ENCODE results near the gene SSR3.

Gene SSR3

DNA sequence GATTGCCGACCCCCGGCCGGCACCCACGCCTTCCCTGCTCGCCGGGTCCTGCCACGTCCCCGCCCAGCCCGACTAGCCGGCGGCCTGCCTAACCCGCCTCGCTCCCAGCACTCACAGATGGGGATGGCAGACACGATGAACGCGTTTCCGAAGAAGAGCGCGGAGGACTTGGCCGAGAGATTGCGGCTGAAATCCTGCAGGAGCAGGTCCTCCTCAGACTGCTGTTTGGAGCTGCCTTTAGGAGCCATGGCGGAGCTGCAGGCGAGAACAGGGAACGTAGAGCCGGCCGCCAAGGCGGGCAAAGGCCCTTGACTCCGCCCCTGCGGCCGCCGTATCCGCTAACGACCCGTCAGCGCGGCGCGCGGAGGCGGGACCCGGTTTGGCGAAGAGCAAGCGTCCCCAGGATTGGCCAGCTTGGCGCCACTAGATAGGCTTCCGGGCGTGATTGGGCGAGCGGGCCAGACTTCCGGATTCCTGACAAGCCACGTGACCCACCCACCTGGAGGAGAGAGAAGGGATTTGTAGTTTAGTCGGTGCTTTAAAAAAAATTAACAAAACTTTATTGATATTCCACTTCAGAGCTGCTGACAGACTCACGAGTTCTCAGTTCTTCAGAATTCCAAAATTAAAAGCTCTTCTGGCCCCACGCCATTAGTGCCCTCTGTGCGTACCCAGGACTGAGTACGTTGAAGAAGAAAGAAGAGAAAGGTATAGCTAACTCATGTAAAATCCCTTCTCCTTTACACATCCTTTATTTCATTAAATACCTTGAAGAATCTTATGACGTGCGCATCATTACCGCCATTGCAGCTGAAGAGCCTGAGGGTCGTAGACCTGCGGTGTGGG lies at the start of gene SSR3:
SSR3 (minus strand) TSS at position 276 of the 846 bp plus-strand sequence; CDS start at position 248, 28 bp downstream.
- Histone ChIP-seq H3K9me3 (ENCODE audit: control insufficient read depth, insufficient read depth, low read length) (no peaks in the 10 kb centered on the region), H3K27ac (ENCODE audit: low read length) (no peak within 1 kb of the TSS), H3K4me3 (ENCODE audit: low read length) (peak within 1 kb of the TSS; percentile 85), H3K4me1 (ENCODE audit: control insufficient read depth, insufficient read depth, low read length) (no peaks in the 10 kb centered on the region; the same call in 1 of the 2 replicates), H3K27me3 (ENCODE audit: control insufficient read depth, insufficient read depth, low read length) (no peaks in the 10 kb centered on the region), H3K36me3 (ENCODE audit: control insufficient read depth, insufficient read depth, low read length) (peaks cover 3% of the 10 kb centered on the region; the same call in 1 of the 2 replicates)
- no CpG with 5 or more reads among the region's 60 CpGs for WGBS (ENCODE audit: insufficient coverage, insufficient read length)
- peak; percentile 95 for DNase-seq (ENCODE audit: low read depth, low spot score)

DNA sequence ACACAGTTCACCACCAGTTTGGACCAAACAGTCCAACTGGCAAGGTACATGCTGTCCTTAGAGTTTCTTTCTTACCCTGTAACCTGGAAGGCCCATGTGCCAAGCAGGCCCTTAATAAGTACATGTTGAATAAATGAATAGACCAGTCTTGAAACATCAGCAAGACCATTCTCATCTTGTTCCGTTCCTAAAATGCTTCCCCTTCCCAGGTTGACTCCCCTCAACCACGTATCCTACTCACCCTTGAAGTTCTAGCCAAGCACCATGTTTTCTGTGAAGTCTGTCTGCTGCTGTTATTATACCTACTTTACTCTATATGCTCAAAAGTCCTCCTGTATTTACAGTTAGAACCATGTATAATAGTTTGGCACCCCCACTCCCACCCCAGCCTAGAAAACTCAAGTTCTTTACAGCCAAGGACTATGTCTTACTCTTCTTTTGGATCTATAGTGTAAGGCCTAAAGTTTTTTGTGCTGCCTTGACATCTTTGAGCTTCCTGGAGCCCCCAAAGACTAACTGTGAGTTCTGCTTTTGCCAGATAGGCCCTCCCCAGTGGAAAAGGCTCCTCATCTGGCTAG lies 49.2 kb upstream of the SSR3 start:
- H3K4me3 ChIP-seq (ENCODE audit: low read length) = no peak overlapping the region
- WGBS (ENCODE audit: insufficient coverage, insufficient read length) = no CpG with 5 or more reads among the region's 2 CpGs
- no peaks in the 10 kb centered on the region for H3K36me3 ChIP-seq (ENCODE audit: control insufficient read depth, insufficient read depth, low read length)
- no peaks in the 10 kb centered on the region for H3K27me3 ChIP-seq (ENCODE audit: control insufficient read depth, insufficient read depth, low read length)
- no peaks in the 10 kb centered on the region for H3K4me1 ChIP-seq (ENCODE audit: control insufficient read depth, insufficient read depth, low read length)
- H3K9me3 ChIP-seq (ENCODE audit: control insufficient read depth, insufficient read depth, low read length) = no peaks in the 10 kb centered on the region
- no peak overlapping the region for H3K27ac ChIP-seq (ENCODE audit: low read length)
- DNase-seq (ENCODE audit: low read depth, low spot score) = no peak

DNA sequence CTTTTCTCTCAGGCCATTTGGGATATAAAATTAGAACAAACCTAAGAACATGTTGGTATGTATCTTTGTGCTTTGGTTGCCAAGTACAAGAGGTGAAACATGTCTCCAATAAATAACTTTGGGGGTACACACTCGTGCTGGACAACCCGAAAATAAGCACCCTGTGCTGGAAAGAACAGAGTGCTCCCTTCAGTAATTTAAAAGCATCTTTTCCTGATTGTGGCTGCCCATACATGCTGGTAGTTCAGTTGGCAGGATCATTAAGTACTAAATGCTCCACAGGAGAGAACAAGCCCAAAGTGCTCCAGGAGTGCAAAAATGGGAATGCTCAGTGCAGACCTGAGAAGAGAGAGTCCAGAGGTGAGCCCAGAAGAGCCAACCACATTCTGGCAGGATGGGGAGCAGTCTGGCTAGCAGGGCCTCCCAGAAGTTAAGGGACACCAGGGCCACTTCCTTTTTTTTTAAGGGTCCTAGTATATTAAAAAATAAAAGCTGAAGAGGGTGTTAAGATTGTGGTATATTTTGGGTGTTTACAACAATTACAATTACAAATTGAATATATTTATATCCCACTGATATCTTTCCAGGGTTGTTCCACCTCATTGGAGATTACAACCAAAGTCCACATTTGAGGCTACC lies 48.6 kb upstream of the SSR3 start:
- no CpG with 5 or more reads among the region's 2 CpGs for WGBS (ENCODE audit: insufficient coverage, insufficient read length)
- Histone ChIP-seq H3K36me3 (ENCODE audit: control insufficient read depth, insufficient read depth, low read length) (no peaks in the 10 kb centered on the region), H3K9me3 (ENCODE audit: control insufficient read depth, insufficient read depth, low read length) (no peaks in the 10 kb centered on the region), H3K4me1 (ENCODE audit: control insufficient read depth, insufficient read depth, low read length) (no peaks in the 10 kb centered on the region), H3K27ac (ENCODE audit: low read length) (no peak overlapping the region), H3K4me3 (ENCODE audit: low read length) (no peak overlapping the region), H3K27me3 (ENCODE audit: control insufficient read depth, insufficient read depth, low read length) (no peaks in the 10 kb centered on the region)
- no peak for DNase-seq (ENCODE audit: low read depth, low spot score)

DNA sequence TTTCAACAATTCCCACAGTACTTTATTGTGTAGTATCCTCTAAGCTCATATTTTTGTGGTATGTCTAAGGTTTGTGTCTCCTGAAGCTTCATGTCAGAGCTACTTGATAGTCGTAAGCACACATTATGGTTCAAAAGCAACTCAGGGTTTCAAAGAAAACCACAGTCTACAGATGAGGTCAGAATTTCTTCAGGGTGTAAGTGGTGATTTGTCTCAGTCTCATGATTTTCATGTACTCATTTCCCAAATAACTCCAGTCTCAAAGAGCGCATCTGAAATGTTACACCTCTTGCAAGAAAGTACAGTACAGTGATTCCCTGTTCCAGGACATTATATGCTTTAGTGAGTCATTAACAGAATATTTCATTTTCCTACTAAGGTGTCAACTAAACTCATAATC lies 47.5 kb upstream of the SSR3 start:
- H3K4me1 ChIP-seq (ENCODE audit: control insufficient read depth, insufficient read depth, low read length) = 0 out of 2 replicates have a peak, but pooled peaks cover 1% of the 10 kb centered on the region
- H3K27ac ChIP-seq (ENCODE audit: low read length) = no peak overlapping the region
- H3K4me3 ChIP-seq (ENCODE audit: low read length) = no peak overlapping the region
- no peak for DNase-seq (ENCODE audit: low read depth, low spot score)
- H3K9me3 ChIP-seq (ENCODE audit: control insufficient read depth, insufficient read depth, low read length) = no peaks in the 10 kb centered on the region
- no CpG with 5 or more reads among the region's 2 CpGs for WGBS (ENCODE audit: insufficient coverage, insufficient read length)
- no peaks in the 10 kb centered on the region for H3K27me3 ChIP-seq (ENCODE audit: control insufficient read depth, insufficient read depth, low read length)
- no peaks in the 10 kb centered on the region for H3K36me3 ChIP-seq (ENCODE audit: control insufficient read depth, insufficient read depth, low read length)

DNA sequence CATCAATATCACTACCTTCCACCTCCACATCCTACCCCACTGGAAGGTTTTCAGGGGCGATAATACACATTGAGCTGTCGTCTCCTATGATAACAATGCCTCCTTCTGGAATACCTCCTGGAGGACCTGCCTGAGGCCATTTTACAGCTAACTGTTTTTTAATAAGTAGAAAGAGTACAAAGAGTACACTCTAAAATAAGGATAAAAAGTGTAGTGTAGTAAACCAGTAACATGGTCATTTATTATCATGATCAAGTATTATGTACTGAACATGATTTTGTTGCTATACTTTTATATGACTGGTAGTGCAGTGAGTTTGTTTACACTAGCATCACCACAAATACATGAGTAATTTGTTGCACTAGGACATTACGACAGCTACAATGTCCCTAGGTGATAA lies 46.6 kb upstream of the SSR3 start:
- H3K9me3 ChIP-seq (ENCODE audit: control insufficient read depth, insufficient read depth, low read length) = no peaks in the 10 kb centered on the region
- no peak overlapping the region for H3K4me3 ChIP-seq (ENCODE audit: low read length)
- no peak for DNase-seq (ENCODE audit: low read depth, low spot score)
- no peak overlapping the region for H3K27ac ChIP-seq (ENCODE audit: low read length)
- 0 out of 2 replicates have a peak, but pooled peaks cover 1% of the 10 kb centered on the region for H3K4me1 ChIP-seq (ENCODE audit: control insufficient read depth, insufficient read depth, low read length)
- H3K27me3 ChIP-seq (ENCODE audit: control insufficient read depth, insufficient read depth, low read length) = no peaks in the 10 kb centered on the region
- WGBS (ENCODE audit: insufficient coverage, insufficient read length) = no CpG with 5 or more reads among the region's 3 CpGs
- H3K36me3 ChIP-seq (ENCODE audit: control insufficient read depth, insufficient read depth, low read length) = no peaks in the 10 kb centered on the region

DNA sequence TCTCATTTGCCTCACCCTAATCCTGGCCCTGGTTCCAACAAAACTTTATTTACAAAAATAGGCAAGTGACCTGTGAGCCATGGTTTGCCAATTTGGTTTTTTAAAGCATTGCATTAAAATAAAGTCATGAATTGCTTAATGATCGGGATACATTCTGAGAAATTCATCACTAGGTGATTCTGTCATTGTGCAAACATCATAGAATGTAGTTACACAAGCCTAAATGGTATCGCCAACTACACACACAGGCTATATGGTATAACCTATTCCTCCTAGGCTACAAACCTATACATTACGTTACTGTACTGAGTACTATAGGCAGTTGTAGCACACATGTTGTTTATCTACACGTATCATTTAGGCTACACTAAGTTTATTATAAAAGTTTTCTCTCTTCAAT lies 45.9 kb upstream of the SSR3 start:
- no peak overlapping the region for H3K27ac ChIP-seq (ENCODE audit: low read length)
- H3K4me3 ChIP-seq (ENCODE audit: low read length) = no peak overlapping the region
- H3K36me3 ChIP-seq (ENCODE audit: control insufficient read depth, insufficient read depth, low read length) = no peaks in the 10 kb centered on the region
- no peak for DNase-seq (ENCODE audit: low read depth, low spot score)
- H3K27me3 ChIP-seq (ENCODE audit: control insufficient read depth, insufficient read depth, low read length) = no peaks in the 10 kb centered on the region
- H3K4me1 ChIP-seq (ENCODE audit: control insufficient read depth, insufficient read depth, low read length) = 0 out of 2 replicates have a peak, but pooled peaks cover 1% of the 10 kb centered on the region
- no peaks in the 10 kb centered on the region for H3K9me3 ChIP-seq (ENCODE audit: control insufficient read depth, insufficient read depth, low read length)
- no CpG with 5 or more reads among the region's 4 CpGs for WGBS (ENCODE audit: insufficient coverage, insufficient read length)

DNA sequence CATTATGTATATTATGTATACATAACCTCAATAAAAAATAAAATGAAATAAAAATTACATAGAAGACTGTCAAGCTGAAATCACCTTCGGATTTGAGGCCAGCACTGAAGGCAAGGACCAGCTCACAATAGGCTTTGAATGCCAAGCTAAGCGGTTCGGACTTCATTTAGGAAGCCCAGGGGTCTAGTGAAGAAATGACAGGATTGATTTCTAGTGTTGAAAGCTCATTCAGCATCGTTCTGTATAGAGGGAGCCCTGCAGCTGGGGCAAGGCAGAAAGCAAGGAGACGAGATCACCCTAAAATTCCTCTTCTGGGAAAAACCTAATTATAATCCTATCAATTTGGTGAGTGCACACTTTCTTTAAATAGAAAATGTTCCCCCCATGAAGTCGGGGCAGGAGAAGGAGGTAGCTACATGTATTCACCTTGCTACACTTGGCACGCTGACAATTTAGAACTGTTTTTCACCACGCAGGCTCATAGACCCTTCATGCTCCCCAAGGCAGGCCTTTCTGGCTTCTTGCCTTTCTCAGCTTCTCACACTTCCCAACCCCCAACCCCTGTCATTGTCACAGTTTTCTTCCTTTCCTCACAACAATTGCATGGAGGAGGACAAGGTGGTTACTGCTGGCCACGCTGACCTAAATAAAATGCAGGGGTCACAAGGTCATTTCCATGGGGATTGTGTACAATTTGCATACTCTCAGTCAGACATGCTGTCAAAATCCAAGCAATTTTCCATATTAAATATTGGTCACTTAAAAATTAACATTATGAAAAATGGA lies 44.4 kb upstream of the SSR3 start:
- no CpG with 5 or more reads among the region's 9 CpGs for WGBS (ENCODE audit: insufficient coverage, insufficient read length)
- no peaks in the 10 kb centered on the region for H3K9me3 ChIP-seq (ENCODE audit: control insufficient read depth, insufficient read depth, low read length)
- no peaks in the 10 kb centered on the region for H3K27me3 ChIP-seq (ENCODE audit: control insufficient read depth, insufficient read depth, low read length)
- 0 out of 2 replicates have a peak, but pooled peaks cover 1% of the 10 kb centered on the region for H3K4me1 ChIP-seq (ENCODE audit: control insufficient read depth, insufficient read depth, low read length)
- no peak overlapping the region for H3K4me3 ChIP-seq (ENCODE audit: low read length)
- no peak overlapping the region for H3K27ac ChIP-seq (ENCODE audit: low read length)
- H3K36me3 ChIP-seq (ENCODE audit: control insufficient read depth, insufficient read depth, low read length) = no peaks in the 10 kb centered on the region
- DNase-seq (ENCODE audit: low read depth, low spot score) = no peak

DNA sequence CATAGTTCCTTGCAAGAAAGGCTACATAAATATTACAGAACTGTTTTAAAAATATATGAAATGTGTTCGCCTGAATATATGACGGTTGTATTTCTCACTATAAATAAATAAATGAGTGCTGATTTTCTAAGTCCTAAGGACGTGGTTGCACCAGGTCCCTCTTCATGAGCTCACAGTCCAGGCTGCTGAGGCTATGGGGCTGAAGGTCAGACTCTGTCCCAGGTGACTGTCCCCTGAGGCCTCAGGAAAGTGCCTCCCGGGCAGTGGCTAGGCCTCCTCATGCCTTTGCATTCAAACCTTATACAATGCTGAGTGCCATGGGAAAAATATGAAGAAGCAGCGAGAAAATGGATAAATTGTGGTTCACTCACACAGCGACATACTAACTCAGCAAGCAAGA lies 43.5 kb upstream of the SSR3 start:
- no peaks in the 10 kb centered on the region for H3K36me3 ChIP-seq (ENCODE audit: control insufficient read depth, insufficient read depth, low read length)
- 0 out of 2 replicates have a peak, but pooled peaks cover 1% of the 10 kb centered on the region for H3K4me1 ChIP-seq (ENCODE audit: control insufficient read depth, insufficient read depth, low read length)
- H3K4me3 ChIP-seq (ENCODE audit: low read length) = no peak overlapping the region
- no peaks in the 10 kb centered on the region for H3K27me3 ChIP-seq (ENCODE audit: control insufficient read depth, insufficient read depth, low read length)
- DNase-seq (ENCODE audit: low read depth, low spot score) = no peak
- WGBS (ENCODE audit: insufficient coverage, insufficient read length) = no CpG with 5 or more reads among the region's 6 CpGs
- no peaks in the 10 kb centered on the region for H3K9me3 ChIP-seq (ENCODE audit: control insufficient read depth, insufficient read depth, low read length)
- H3K27ac ChIP-seq (ENCODE audit: low read length) = no peak overlapping the region

DNA sequence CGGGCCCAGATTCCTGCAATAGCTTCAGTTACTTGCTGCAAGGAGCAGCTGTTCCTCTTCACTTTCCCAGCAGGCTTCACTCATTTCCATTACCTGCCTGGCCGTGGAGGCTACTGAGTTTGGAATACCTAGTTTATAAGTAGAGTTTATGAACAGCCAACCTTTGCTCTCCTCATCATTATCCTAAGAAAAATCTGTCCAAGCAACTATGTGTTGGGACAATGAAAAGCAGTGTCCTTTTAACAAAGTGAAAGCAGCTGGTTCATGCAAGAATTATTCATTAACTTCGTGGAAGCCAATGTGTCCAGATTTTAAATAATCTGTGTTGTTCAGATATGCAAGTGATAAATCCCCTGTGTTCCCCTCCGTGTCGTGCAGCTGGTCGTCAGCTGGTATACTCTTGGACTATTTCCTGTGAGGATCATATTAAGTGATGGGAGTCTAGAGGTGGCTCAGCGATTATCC lies 39.3 kb upstream of the SSR3 start:
- no CpG with 5 or more reads among the region's 7 CpGs for WGBS (ENCODE audit: insufficient coverage, insufficient read length)
- Histone ChIP-seq H3K4me1 (ENCODE audit: control insufficient read depth, insufficient read depth, low read length) (0 out of 2 replicates have a peak, but pooled peaks cover 1% of the 10 kb centered on the region), H3K36me3 (ENCODE audit: control insufficient read depth, insufficient read depth, low read length) (no peaks in the 10 kb centered on the region), H3K27me3 (ENCODE audit: control insufficient read depth, insufficient read depth, low read length) (no peaks in the 10 kb centered on the region), H3K27ac (ENCODE audit: low read length) (no peak overlapping the region), H3K4me3 (ENCODE audit: low read length) (no peak overlapping the region), H3K9me3 (ENCODE audit: control insufficient read depth, insufficient read depth, low read length) (no peaks in the 10 kb centered on the region)
- DNase-seq (ENCODE audit: low read depth, low spot score) = no peak

DNA sequence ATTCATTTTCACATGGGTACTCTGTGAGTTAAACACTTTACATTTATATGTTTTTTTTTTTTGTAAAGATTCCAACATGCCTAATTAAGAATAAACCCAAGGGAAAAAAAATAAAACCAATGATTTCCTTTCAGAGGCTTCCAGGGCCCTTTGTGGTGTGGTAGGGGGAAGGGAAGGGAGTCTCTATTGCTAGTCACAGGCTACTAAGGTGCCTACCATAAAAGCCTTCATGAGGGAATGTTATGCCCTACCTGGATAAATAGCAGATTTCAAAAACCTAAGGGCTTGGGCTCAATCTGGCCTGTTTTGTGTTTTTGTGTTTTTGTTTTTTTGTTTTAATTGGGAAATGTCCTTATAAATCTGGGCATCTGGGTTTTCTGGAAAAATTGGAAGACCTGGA lies 38.9 kb upstream of the SSR3 start:
- Histone ChIP-seq H3K27ac (ENCODE audit: low read length) (no peak overlapping the region), H3K9me3 (ENCODE audit: control insufficient read depth, insufficient read depth, low read length) (no peaks in the 10 kb centered on the region), H3K4me1 (ENCODE audit: control insufficient read depth, insufficient read depth, low read length) (0 out of 2 replicates have a peak, but pooled peaks cover 1% of the 10 kb centered on the region), H3K4me3 (ENCODE audit: low read length) (no peak overlapping the region), H3K36me3 (ENCODE audit: control insufficient read depth, insufficient read depth, low read length) (no peaks in the 10 kb centered on the region), H3K27me3 (ENCODE audit: control insufficient read depth, insufficient read depth, low read length) (no peaks in the 10 kb centered on the region)
- DNase-seq (ENCODE audit: low read depth, low spot score) = no peak

Data from iPS DF 6.9 (cell line).